ENCODE results near the gene RPRD1B.

DNA sequence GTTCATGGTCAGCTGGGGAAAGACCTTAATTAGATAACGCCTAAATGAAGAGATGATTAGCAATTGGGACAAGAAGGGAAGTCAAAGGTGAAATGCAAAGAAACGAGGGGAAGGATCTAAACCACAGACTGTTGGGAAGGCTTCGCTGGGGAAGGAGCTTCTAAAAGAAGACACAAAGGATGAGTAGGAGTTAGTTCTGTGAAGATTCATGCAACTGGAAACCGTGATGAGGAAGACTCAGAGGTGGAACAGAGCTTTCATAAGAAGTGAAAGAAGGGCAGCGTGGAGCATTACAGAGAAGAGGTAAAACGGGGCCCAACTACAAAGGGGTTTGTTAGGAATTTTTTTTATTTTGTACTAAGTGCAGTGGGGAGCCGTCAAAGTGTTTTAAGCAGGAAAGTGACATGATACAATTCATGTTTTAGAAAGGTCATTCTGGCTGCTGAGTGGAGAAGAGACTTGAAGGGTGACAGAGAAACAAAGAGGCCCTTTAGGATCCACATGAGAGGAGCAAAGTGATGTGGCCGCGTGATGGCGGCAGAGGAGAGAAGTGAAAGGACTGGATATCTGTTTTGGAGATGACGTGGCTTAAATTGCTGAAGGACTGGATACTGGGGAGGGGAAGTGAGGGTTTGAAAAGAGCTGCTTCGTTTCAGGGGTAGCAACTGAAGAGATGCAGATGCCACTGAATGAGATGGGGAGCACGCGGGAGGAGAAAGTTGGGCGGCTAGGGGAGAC lies 33.9 kb upstream of the RPRD1B start:
- TF ChIP-seq, protein P1, sequence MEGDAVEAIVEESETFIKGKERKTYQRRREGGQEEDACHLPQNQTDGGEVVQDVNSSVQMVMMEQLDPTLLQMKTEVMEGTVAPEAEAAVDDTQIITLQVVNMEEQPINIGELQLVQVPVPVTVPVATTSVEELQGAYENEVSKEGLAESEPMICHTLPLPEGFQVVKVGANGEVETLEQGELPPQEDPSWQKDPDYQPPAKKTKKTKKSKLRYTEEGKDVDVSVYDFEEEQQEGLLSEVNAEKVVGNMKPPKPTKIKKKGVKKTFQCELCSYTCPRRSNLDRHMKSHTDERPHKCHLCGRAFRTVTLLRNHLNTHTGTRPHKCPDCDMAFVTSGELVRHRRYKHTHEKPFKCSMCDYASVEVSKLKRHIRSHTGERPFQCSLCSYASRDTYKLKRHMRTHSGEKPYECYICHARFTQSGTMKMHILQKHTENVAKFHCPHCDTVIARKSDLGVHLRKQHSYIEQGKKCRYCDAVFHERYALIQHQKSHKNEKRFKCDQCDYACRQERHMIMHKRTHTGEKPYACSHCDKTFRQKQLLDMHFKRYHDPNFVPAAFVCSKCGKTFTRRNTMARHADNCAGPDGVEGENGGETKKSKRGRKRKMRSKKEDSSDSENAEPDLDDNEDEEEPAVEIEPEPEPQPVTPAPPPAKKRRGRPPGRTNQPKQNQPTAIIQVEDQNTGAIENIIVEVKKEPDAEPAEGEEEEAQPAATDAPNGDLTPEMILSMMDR (IDR thresholded peaks at IDR 0.05; ENCODE audit: poor library complexity), result no peak
- TF ChIP-seq EZH2 (IDR thresholded peaks at IDR 0.05; ENCODE audit: borderline replicate concordance) (no peak), EZH2phosphoT487 (IDR thresholded peaks at IDR 0.05; ENCODE audit: low read depth, severe bottlenecking, unreplicated experiment) (no peak)
